DOHH2 (cell line): ENCODE data around the gene DCTN2.

Experiments
- H3F3A ChIP-seq: fragments of 200-600 bp; sonication (generic), shearing (Covaris generic); 2 replicates; pipeline ENCODE4 v1.6.0; 2016; ENCODE audit warnings: antibody characterized with exemption, mild to moderate bottlenecking; ENCODE audit not compliant: control insufficient read depth, insufficient read depth
- H3K27ac ChIP-seq: fragments of 200-600 bp; sonication (generic); 2 replicates; pipeline ENCODE4 v1.5.1; 2014; ENCODE audit warnings: low read depth, mild to moderate bottlenecking, low read length, moderate library complexity
- H3K27me3 ChIP-seq: fragments of 200-600 bp; sonication (generic); 2 replicates; pipeline ENCODE4 v1.6.1; 2014; ENCODE audit warnings: mild to moderate bottlenecking, low read length, mixed read lengths; ENCODE audit not compliant: control insufficient read depth
- H3K36me3 ChIP-seq: fragments of 200-600 bp; sonication (generic); 2 replicates; pipeline ENCODE4 v1.6.1; 2014; ENCODE audit warnings: mild to moderate bottlenecking, low read length, moderate library complexity, mixed read lengths; ENCODE audit not compliant: control insufficient read depth
- H3K4me1 ChIP-seq: fragments of 200-600 bp; sonication (generic); 2 replicates; pipeline ENCODE4 v1.6.1; 2014; ENCODE audit warnings: mild to moderate bottlenecking, low read length, mixed read lengths; ENCODE audit not compliant: control insufficient read depth
- H3K4me2 ChIP-seq: fragments of 200-600 bp; sonication (generic); 2 replicates; pipeline ENCODE4 v1.6.0; 2014; ENCODE audit warnings: mild to moderate bottlenecking, low read length, moderate library complexity
- H3K4me3 ChIP-seq: fragments of 200-600 bp; sonication (generic); 2 replicates; pipeline ENCODE4 v1.5.1; 2014; ENCODE audit warnings: mild to moderate bottlenecking, low read length, mixed read lengths
- H3K79me2 ChIP-seq: fragments of 200-600 bp; sonication (generic); 2 replicates; pipeline ENCODE4 v1.6.1; 2014; ENCODE audit warnings: mild to moderate bottlenecking, low read length, mixed read lengths; ENCODE audit not compliant: control insufficient read depth
- H3K9me2 ChIP-seq: fragments of 200-600 bp; sonication (generic); replicated peaks from 2 replicates; pipeline ENCODE4 v1.6.1; 2014; ENCODE audit warnings: mild to moderate bottlenecking, low read length, mixed read lengths; ENCODE audit not compliant: control insufficient read depth
- H3K9me3 ChIP-seq: fragments of 200-600 bp; sonication (generic); 2 replicates; pipeline ENCODE4 v1.6.1; 2014; ENCODE audit warnings: antibody characterized with exemption, low read length, mixed read lengths; ENCODE audit not compliant: control insufficient read depth, insufficient read depth
- H4K20me1 ChIP-seq: fragments of 200-600 bp; sonication (generic); 2 replicates; pipeline ENCODE4 v1.6.0; 2014; ENCODE audit warnings: low read depth, mild to moderate bottlenecking, antibody characterized with exemption, low read length, moderate library complexity; ENCODE audit not compliant: control insufficient read depth, insufficient read depth
- EZH2phosphoT487 ChIP-seq: fragments of 200-600 bp; sonication (generic); IDR thresholded peaks from 2 replicates; pipeline ENCODE4 v1.6.1; 2017; ENCODE audit warnings: borderline replicate concordance, mild to moderate bottlenecking, antibody characterized with exemption, low read length, moderate library complexity, mixed read lengths
- TF ChIP-seq, protein P1 (sequence below): fragments of 200-600 bp; sonication (generic); IDR thresholded peaks from one replicate; pipeline ENCODE4 v1.5.1; 2014; ENCODE audit warnings: antibody characterized with exemption, mild to moderate bottlenecking, low read depth, low read length; ENCODE audit not compliant: poor library complexity, severe bottlenecking

The DCTN2 gene

GRCh38 chr12:57498571-57498970 lies 48.4 kb downstream of the DCTN2 start:
- H3K4me2 ChIP-seq: no peak overlapping the region
- peaks cover 71% of the 10 kb centered on the region for H3K36me3 ChIP-seq
- H3K79me2 ChIP-seq: peaks cover 6% of the 10 kb centered on the region; the same call in 1 of the 2 replicates
- H3K27me3 ChIP-seq: no peaks in the 10 kb centered on the region
- no peaks in the 10 kb centered on the region for H3F3A ChIP-seq
- no peak overlapping the region for H3K4me3 ChIP-seq
- TF ChIP-seq, protein P1, sequence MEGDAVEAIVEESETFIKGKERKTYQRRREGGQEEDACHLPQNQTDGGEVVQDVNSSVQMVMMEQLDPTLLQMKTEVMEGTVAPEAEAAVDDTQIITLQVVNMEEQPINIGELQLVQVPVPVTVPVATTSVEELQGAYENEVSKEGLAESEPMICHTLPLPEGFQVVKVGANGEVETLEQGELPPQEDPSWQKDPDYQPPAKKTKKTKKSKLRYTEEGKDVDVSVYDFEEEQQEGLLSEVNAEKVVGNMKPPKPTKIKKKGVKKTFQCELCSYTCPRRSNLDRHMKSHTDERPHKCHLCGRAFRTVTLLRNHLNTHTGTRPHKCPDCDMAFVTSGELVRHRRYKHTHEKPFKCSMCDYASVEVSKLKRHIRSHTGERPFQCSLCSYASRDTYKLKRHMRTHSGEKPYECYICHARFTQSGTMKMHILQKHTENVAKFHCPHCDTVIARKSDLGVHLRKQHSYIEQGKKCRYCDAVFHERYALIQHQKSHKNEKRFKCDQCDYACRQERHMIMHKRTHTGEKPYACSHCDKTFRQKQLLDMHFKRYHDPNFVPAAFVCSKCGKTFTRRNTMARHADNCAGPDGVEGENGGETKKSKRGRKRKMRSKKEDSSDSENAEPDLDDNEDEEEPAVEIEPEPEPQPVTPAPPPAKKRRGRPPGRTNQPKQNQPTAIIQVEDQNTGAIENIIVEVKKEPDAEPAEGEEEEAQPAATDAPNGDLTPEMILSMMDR: no peak
- TF ChIP-seq EZH2phosphoT487: no peak
- no peaks in the 10 kb centered on the region; the same call in 1 of the 2 replicates for H4K20me1 ChIP-seq
- no peaks in the 10 kb centered on the region for H3K9me3 ChIP-seq
- no peaks in the 10 kb centered on the region for H3K9me2 ChIP-seq
- H3K4me1 ChIP-seq: no peaks in the 10 kb centered on the region
- no peak overlapping the region for H3K27ac ChIP-seq

GRCh38 chr12:57498132-57498502 lies 48.9 kb downstream of the DCTN2 start:
- Histone ChIP-seq H3K27ac (no peak overlapping the region), H3F3A (no peaks in the 10 kb centered on the region), H3K36me3 (peaks cover 69% of the 10 kb centered on the region), H3K4me1 (no peaks in the 10 kb centered on the region), H4K20me1 (no peaks in the 10 kb centered on the region; the same call in 1 of the 2 replicates), H3K79me2 (peaks cover 6% of the 10 kb centered on the region; the same call in 1 of the 2 replicates), H3K27me3 (no peaks in the 10 kb centered on the region), H3K9me3 (no peaks in the 10 kb centered on the region), H3K4me3 (no peak overlapping the region), H3K4me2 (no peak overlapping the region), H3K9me2 (no peaks in the 10 kb centered on the region)
- TF ChIP-seq, protein P1: no peak
- TF ChIP-seq EZH2phosphoT487: no peak

- TF ChIP-seq EZH2phosphoT487: no peak
- TF ChIP-seq, protein P1: no peak
- Histone ChIP-seq H3K27ac (no peak overlapping the region), H4K20me1 (no peaks in the 10 kb centered on the region; the same call in 1 of the 2 replicates), H3K79me2 (peaks cover 9% of the 10 kb centered on the region; the same call in 1 of the 2 replicates), H3K9me3 (no peaks in the 10 kb centered on the region), H3K27me3 (no peaks in the 10 kb centered on the region), H3K4me2 (no peak overlapping the region), H3F3A (0 out of 2 replicates have a peak, but pooled peaks cover 2% of the 10 kb centered on the region), H3K36me3 (peaks cover 70% of the 10 kb centered on the region), H3K4me3 (no peak overlapping the region), H3K9me2 (no peaks in the 10 kb centered on the region), H3K4me1 (no peaks in the 10 kb centered on the region)
Observed at GRCh38 chr12:57497223-57498131, 49.5 kb downstream of the DCTN2 start.
